HepG2 (cell line): Measurements from ENCODE around the gene TMC2. TPM values are rescaled to one million over a fixed set of nuclear protein-coding genes. Genes with fewer than 3 reads are reported as not detected.

ENCODE experiments used
- ASH2L ChIP-seq: fragments of 300-600, 200-600 bp; sonication (generic); IDR thresholded peaks from 2 replicates; pipeline ENCODE4 v1.7.0; 2017; ENCODE audit warnings: low read depth, mild to moderate bottlenecking, moderate library complexity, mixed read lengths, low read length; ENCODE audit not compliant: insufficient read length
- GTF3A ChIP-seq: sonication (generic); formaldehyde crosslinking; conservative IDR thresholded peaks from 2 replicates; pipeline ENCODE4 v1.4.0; 2020; ENCODE audit warnings: mild to moderate bottlenecking, missing genetic modification reagents
- HOXD1 ChIP-seq: sonication (generic); formaldehyde crosslinking; IDR thresholded peaks from 2 replicates; pipeline ENCODE4 v1.5.0; 2020; ENCODE audit warnings: missing genetic modification reagents
- KDM5B ChIP-seq: sonication (generic); formaldehyde crosslinking; IDR thresholded peaks from 2 replicates; pipeline ENCODE4 v1.4.0; 2020; ENCODE audit warnings: missing genetic modification reagents, mild to moderate bottlenecking, borderline replicate concordance
- RARA ChIP-seq: IDR thresholded peaks from 2 replicates; pipeline ENCODE4 v1.6.1; 2016; ENCODE audit warnings: missing genetic modification reagents, missing compliant biosample characterization
- ZKSCAN5 ChIP-seq: sonication (generic); formaldehyde crosslinking; IDR thresholded peaks from 2 replicates; pipeline ENCODE4 v1.5.1; 2020; ENCODE audit warnings: mild to moderate bottlenecking, missing genetic modification reagents
- ZNF703 ChIP-seq: sonication (generic); formaldehyde crosslinking; IDR thresholded peaks from 2 replicates; pipeline ENCODE4 v1.5.1; 2020; ENCODE audit warnings: missing genetic modification reagents, mild to moderate bottlenecking, moderate library complexity, borderline replicate concordance
- polyA plus RNA-seq, 8 experiments: library from polyadenylated mRNA; depleted of rRNA in 3 of 8; stranded (reverse) in 7 of 8; unstranded in 1 of 8; fragments of >200 nt; fragmentation: Illumina TruSeq in 4 of 8; extraction: Trizol in 4 of 8; gene quantifications; 2 replicates each; pipeline versions ENCODE4 v1.2.1 to v1.2.3, GENCODE V29; 2011 to 2016; ENCODE audit warnings: low read depth in 4 of 8, missing spikeins in 1 of 8, mixed read lengths in 1 of 8; ENCODE audit not compliant: insufficient read depth in 1 of 8
- total RNA-seq, 5 experiments: library from RNA; depleted of rRNA; stranded (reverse); fragments of >200 nt; fragmentation: Illumina TruSeq; extraction: Trizol; gene quantifications; 2 replicates each; pipeline ENCODE4 v1.2.3, GENCODE V29; 2016; ENCODE audit warnings: low read depth in 1 of 5
- TF ChIP-seq, protein P1 (sequence below): sonication (generic); formaldehyde crosslinking; IDR thresholded peaks from 2 replicates; pipeline ENCODE4 v1.4.0; 2020; ENCODE audit warnings: mild to moderate bottlenecking, missing genetic modification reagents
- TF ChIP-seq, protein P2 (sequence below): sonication (generic); formaldehyde crosslinking; IDR thresholded peaks from 2 replicates; pipeline ENCODE4 v1.4.0; 2020; ENCODE audit warnings: missing genetic modification reagents, borderline replicate concordance
- TF ChIP-seq, protein P3 (sequence below): IDR thresholded peaks from 2 replicates; pipeline ENCODE4 v1.6.1; 2016; ENCODE audit warnings: missing compliant biosample characterization, missing genetic modification reagents, borderline replicate concordance
- TF ChIP-seq, protein P4 (sequence below): sonication (generic); formaldehyde crosslinking; IDR thresholded peaks from 2 replicates; pipeline ENCODE4 v1.4.0; 2020; ENCODE audit warnings: mild to moderate bottlenecking, missing genetic modification reagents

Gene TMC2
- total and polyA plus RNA-seq, 2 of the 13 experiments (the other 11 are each of a cell fraction or from before 2014, with no cell fraction given) = not detected

DNA sequence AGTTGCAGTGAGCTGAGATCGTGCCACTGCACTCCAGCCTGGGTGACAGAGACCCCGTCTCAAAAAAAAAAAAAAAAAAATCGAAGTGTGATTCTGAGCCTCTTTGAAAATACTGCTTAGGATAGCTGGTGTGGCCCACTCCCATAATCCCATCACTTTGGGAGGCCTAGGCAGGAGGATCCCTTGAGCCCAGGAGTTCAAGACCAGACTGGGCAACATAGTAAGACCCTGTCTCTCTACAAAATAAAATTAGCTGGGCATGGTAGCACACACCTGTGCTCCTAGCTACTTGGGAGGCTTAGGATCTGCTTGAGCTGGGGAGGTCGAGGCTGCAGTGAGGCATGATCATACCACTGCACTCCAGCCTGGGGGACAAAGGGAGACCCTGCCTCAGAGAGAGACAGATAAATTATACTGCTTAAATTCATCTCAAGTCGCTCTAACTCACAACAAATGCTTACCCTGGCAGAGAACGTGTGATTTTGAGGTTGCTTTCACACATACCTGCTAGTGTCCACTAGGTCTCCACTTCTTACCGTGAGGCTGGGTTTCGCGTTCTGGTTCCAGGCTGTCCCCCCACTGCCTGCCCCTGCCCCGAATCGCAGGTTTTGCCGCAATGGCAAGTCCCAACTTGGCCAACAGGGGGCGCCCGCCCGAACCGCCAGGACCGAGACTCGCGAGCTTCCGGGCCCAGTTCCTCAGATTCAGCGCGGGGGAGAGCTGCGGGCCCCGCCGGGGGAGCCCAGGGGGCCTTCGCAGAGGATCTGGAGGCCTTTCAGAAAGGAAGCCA lies 12.3 kb upstream of the TMC2 start (continued):
- TF ChIP-seq, protein P1, sequence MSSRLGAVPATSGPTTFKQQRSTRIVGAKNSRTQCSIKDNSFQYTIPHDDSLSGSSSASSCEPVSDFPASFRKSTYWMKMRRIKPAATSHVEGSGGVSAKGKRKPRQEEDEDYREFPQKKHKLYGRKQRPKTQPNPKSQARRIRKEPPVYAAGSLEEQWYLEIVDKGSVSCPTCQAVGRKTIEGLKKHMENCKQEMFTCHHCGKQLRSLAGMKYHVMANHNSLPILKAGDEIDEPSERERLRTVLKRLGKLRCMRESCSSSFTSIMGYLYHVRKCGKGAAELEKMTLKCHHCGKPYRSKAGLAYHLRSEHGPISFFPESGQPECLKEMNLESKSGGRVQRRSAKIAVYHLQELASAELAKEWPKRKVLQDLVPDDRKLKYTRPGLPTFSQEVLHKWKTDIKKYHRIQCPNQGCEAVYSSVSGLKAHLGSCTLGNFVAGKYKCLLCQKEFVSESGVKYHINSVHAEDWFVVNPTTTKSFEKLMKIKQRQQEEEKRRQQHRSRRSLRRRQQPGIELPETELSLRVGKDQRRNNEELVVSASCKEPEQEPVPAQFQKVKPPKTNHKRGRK = no peak
- TF ChIP-seq RARA = peak; percentile 27; the same call in 1 of the 2 replicates
- no peak for TF ChIP-seq HOXD1
- TF ChIP-seq, protein P2, sequence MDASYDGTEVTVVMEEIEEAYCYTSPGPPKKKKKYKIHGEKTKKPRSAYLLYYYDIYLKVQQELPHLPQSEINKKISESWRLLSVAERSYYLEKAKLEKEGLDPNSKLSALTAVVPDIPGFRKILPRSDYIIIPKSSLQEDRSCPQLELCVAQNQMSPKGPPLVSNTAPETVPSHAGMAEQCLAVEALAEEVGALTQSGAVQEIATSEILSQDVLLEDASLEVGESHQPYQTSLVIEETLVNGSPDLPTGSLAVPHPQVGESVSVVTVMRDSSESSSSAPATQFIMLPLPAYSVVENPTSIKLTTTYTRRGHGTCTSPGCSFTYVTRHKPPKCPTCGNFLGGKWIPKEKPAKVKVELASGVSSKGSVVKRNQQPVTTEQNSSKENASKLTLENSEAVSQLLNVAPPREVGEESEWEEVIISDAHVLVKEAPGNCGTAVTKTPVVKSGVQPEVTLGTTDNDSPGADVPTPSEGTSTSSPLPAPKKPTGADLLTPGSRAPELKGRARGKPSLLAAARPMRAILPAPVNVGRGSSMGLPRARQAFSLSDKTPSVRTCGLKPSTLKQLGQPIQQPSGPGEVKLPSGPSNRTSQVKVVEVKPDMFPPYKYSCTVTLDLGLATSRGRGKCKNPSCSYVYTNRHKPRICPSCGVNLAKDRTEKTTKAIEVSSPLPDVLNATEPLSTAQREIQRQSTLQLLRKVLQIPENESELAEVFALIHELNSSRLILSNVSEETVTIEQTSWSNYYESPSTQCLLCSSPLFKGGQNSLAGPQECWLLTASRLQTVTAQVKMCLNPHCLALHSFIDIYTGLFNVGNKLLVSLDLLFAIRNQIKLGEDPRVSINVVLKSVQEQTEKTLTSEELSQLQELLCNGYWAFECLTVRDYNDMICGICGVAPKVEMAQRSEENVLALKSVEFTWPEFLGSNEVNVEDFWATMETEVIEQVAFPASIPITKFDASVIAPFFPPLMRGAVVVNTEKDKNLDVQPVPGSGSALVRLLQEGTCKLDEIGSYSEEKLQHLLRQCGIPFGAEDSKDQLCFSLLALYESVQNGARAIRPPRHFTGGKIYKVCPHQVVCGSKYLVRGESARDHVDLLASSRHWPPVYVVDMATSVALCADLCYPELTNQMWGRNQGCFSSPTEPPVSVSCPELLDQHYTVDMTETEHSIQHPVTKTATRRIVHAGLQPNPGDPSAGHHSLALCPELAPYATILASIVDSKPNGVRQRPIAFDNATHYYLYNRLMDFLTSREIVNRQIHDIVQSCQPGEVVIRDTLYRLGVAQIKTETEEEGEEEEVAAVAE (CRISPR knock-in tag) = no peak; the same call in 1 of the 2 replicates
- TF ChIP-seq, protein P3, sequence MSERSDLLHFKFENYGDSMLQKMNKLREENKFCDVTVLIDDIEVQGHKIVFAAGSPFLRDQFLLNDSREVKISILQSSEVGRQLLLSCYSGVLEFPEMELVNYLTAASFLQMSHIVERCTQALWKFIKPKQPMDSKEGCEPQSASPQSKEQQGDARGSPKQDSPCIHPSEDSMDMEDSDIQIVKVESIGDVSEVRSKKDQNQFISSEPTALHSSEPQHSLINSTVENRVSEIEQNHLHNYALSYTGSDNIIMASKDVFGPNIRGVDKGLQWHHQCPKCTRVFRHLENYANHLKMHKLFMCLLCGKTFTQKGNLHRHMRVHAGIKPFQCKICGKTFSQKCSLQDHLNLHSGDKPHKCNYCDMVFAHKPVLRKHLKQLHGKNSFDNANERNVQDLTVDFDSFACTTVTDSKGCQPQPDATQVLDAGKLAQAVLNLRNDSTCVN (CRISPR knock-in tag) = peak; percentile 52; the same call in 1 of the 2 replicates
- TF ChIP-seq KDM5B (CRISPR knock-in tag) = peak; percentile 81; the same call in 1 of the 2 replicates
- TF ChIP-seq ASH2L = peak; percentile 69
- TF ChIP-seq ZKSCAN5 (CRISPR knock-in tag) = peak; percentile 69; the same call in 1 of the 2 replicates
- TF ChIP-seq, protein P4, sequence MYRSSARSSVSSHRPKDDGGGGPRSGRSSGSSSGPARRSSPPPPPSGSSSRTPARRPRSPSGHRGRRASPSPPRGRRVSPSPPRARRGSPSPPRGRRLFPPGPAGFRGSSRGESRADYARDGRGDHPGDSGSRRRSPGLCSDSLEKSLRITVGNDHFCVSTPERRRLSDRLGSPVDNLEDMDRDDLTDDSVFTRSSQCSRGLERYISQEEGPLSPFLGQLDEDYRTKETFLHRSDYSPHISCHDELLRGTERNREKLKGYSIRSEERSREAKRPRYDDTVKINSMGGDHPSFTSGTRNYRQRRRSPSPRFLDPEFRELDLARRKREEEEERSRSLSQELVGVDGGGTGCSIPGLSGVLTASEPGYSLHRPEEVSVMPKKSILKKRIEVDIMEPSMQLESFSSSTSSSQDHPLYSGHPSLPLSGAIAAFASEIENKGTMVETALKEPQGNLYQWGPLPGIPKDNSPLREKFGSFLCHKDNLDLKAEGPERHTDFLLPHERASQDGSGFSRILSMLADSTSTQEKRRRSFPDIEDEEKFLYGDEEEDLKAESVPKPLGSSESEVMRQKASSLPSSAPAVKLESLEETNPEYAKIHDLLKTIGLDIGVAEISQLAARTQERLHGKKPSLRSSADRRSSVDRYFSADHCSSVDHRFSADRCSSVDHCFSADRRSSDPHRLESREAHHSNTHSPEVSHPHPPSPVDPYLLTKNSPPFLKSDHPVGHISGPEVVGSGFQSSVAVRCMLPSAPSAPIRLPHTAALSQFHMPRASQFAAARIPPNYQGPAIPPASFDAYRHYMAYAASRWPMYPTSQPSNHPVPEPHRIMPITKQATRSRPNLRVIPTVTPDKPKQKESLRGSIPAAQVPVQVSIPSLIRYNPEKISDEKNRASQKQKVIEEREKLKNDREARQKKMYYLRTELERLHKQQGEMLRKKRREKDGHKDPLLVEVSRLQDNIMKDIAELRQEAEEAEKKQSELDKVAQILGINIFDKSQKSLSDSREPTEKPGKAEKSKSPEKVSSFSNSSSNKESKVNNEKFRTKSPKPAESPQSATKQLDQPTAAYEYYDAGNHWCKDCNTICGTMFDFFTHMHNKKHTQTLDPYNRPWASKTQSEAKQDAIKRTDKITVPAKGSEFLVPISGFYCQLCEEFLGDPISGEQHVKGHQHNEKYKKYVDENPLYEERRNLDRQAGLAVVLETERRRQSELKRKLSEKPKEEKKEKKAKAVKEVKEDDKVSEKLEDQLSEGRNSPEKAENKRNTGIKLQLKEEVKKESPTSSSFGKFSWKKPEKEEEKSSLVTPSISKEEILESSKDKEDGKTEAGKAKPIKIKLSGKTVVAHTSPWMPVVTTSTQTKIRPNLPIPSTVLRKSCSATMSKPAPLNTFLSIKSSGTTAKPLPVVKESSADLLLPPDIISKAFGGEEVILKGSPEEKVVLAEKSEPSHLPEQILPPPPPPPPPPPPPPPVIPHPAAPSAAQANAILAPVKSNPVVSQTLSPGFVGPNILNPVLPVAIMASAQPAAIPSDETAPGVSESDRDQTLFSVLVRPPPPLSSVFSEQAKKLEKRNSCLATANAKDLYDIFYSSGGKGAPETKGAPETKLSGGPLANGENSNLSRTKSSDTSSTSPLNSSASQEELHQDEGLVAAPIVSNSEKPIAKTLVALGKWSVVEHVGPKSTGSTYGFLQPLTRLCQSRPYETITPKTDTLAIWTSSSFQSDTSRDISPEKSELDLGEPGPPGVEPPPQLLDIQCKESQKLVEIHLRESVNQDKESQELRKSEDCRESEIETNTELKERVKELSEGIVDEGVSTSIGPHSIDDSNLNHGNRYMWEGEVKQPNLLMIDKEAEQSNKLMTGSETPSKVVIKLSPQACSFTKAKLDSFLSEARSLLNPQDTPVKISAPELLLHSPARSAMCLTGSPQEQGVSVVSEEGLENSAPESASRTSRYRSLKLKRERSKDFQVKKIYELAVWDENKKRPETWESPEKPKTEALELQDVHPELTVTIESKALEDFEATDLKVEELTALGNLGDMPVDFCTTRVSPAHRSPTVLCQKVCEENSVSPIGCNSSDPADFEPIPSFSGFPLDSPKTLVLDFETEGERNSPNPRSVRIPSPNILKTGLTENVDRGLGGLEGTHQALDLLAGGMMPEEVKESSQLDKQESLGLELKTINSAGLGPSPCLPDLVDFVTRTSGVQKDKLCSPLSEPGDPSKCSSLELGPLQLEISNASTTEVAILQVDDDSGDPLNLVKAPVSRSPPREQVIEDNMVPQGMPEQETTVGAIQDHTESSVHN (CRISPR knock-in tag) = 0 out of 2 replicates have a peak, but pooled peaks have one; percentile 61
- no peak for TF ChIP-seq GTF3A
- TF ChIP-seq ZNF703 = no peak
